Measurements from ENCODE around the gene MYO7A. TPM values are rescaled to one million over a fixed set of nuclear protein-coding genes. Genes with fewer than 3 reads are reported as not detected.

Gene MYO7A
- polyA plus RNA-seq, 6 donors from 2014 or later = not detected

- H3K9me3 Mint-ChIP-seq = peaks cover 0 to 1% (median 0%) of the 10 kb centered on the region in 7 donors
- no peak for ATAC-seq (ENCODE audit: low read depth in 2 of 2)
- peaks cover 5 to 20% (median 15%) of the 10 kb centered on the region in 3 donors for H3K27me3 Mint-ChIP-seq
- peak overlapping the region in 1 of 8 donors; percentile 27 for H3K4me3 Mint-ChIP-seq
- DNase-seq = no peak
- no peak overlapping the region for H3K27ac Mint-ChIP-seq
- no peaks in the 10 kb centered on the region for H3K36me3 Mint-ChIP-seq
- H3K4me1 Mint-ChIP-seq = peaks cover 11 to 16% (median 14%) of the 10 kb centered on the region in 3 donors
Observed at GRCh38 chr11:77122576-77123212, 5.4 kb upstream of the MYO7A start.

GRCh38 chr11:77123591-77123990, 4.5 kb upstream of the MYO7A start:
- H3K36me3 Mint-ChIP-seq = no peaks in the 10 kb centered on the region
- peaks cover 11 to 23% (median 19%) of the 10 kb centered on the region in 3 donors for H3K4me1 Mint-ChIP-seq
- H3K27me3 Mint-ChIP-seq = peaks cover 5 to 23% (median 20%) of the 10 kb centered on the region in 3 donors
- H3K9me3 Mint-ChIP-seq = peaks cover 0 to 1% (median 0%) of the 10 kb centered on the region in 7 donors
- no peak overlapping the region for H3K4me3 Mint-ChIP-seq
- peak overlapping the region in 1 of 6 donors; percentile 52 for H3K27ac Mint-ChIP-seq
- no peak for DNase-seq
- ATAC-seq (ENCODE audit: low read depth in 2 of 2) = no peak

- peaks cover 0 to 1% (median 0%) of the 10 kb centered on the region in 7 donors for H3K9me3 Mint-ChIP-seq
- H3K27me3 Mint-ChIP-seq = peaks cover 5 to 23% (median 20%) of the 10 kb centered on the region in 3 donors
- no peak for DNase-seq
- no peak for ATAC-seq (ENCODE audit: low read depth in 2 of 2)
- no peak overlapping the region for H3K4me3 Mint-ChIP-seq
- H3K36me3 Mint-ChIP-seq = no peaks in the 10 kb centered on the region
- peaks cover 11 to 23% (median 19%) of the 10 kb centered on the region in 3 donors for H3K4me1 Mint-ChIP-seq
- H3K27ac Mint-ChIP-seq = no peak overlapping the region
Observed at GRCh38 chr11:77124041-77124440, 4.0 kb upstream of the MYO7A start.

- Mint-ChIP-seq H3K9me3 (peaks cover 0 to 1% (median 0%) of the 10 kb centered on the region in 7 donors), H3K27ac (no peak overlapping the region), H3K4me3 (no peak overlapping the region), H3K4me1 (peaks cover 11 to 23% (median 19%) of the 10 kb centered on the region in 3 donors), H3K27me3 (peaks cover 5 to 23% (median 20%) of the 10 kb centered on the region in 3 donors), H3K36me3 (no peaks in the 10 kb centered on the region)
- no peak for ATAC-seq (ENCODE audit: low read depth in 2 of 2)
- no peak for DNase-seq
Observed at GRCh38 chr11:77124488-77124887, 3.6 kb upstream of the MYO7A start.

- Mint-ChIP-seq H3K36me3 (no peaks in the 10 kb centered on the region), H3K4me3 (no peak overlapping the region), H3K4me1 (peaks cover 11 to 23% (median 19%) of the 10 kb centered on the region in 3 donors), H3K27me3 (peaks cover 5 to 23% (median 20%) of the 10 kb centered on the region in 3 donors), H3K27ac (no peak overlapping the region), H3K9me3 (peaks cover 0 to 1% (median 0%) of the 10 kb centered on the region in 7 donors)
- ATAC-seq (ENCODE audit: low read depth in 2 of 2) (no peak), DNase-seq (no peak)
Observed at GRCh38 chr11:77125191-77125590, 2.9 kb upstream of the MYO7A start.

- H3K4me1 Mint-ChIP-seq = peaks cover 11 to 23% (median 19%) of the 10 kb centered on the region in 3 donors
- ATAC-seq (ENCODE audit: low read depth in 2 of 2) (no peak), DNase-seq (no peak)
- H3K36me3 Mint-ChIP-seq = no peaks in the 10 kb centered on the region
- H3K4me3 Mint-ChIP-seq = peak overlapping the region in 2 of 8 donors; percentile 1 to 64
- no peak overlapping the region for H3K27ac Mint-ChIP-seq
- peaks cover 5 to 23% (median 20%) of the 10 kb centered on the region in 3 donors for H3K27me3 Mint-ChIP-seq
- H3K9me3 Mint-ChIP-seq = peaks cover 0 to 1% (median 0%) of the 10 kb centered on the region in 7 donors
Observed at GRCh38 chr11:77125695-77126094, 2.4 kb upstream of the MYO7A start.

GRCh38 chr11:77126156-77126775, 1.8 kb upstream of the MYO7A start:
- Mint-ChIP-seq H3K27me3 (peaks cover 5 to 23% (median 20%) of the 10 kb centered on the region in 3 donors), H3K4me3 (peak overlapping the region in 6 of 8 donors; percentile 61 to 70 (median 64)), H3K4me1 (peaks cover 11 to 23% (median 19%) of the 10 kb centered on the region in 3 donors), H3K27ac (peak overlapping the region in 2 of 6 donors; percentile 39 to 62), H3K36me3 (no peaks in the 10 kb centered on the region), H3K9me3 (no peaks in the 10 kb centered on the region)
- ATAC-seq (ENCODE audit: low read depth in 2 of 2) = no peak
- DNase-seq = no peak

GRCh38 chr11:77126861-77127234, 1.2 kb upstream of the MYO7A start:
- H3K27ac Mint-ChIP-seq = peak overlapping the region in 3 of 6 donors; percentile 25 to 62 (median 60)
- ATAC-seq (ENCODE audit: low read depth in 2 of 2) (no peak), DNase-seq (no peak)
- peak overlapping the region in 6 of 8 donors; percentile 19 to 81 (median 66) for H3K4me3 Mint-ChIP-seq
- H3K4me1 Mint-ChIP-seq = peaks cover 11 to 23% (median 19%) of the 10 kb centered on the region in 3 donors
- H3K27me3 Mint-ChIP-seq = peaks cover 5 to 23% (median 20%) of the 10 kb centered on the region in 3 donors
- no peaks in the 10 kb centered on the region for H3K36me3 Mint-ChIP-seq
- no peaks in the 10 kb centered on the region for H3K9me3 Mint-ChIP-seq

GRCh38 chr11:77127235-77127911, 673 bp upstream of the MYO7A start:
- Mint-ChIP-seq H3K36me3 (no peaks in the 10 kb centered on the region), H3K4me1 (peaks cover 11 to 23% (median 19%) of the 10 kb centered on the region in 3 donors), H3K9me3 (no peaks in the 10 kb centered on the region), H3K4me3 (peak overlapping the region in 7 of 8 donors; percentile 65 to 84 (median 74)), H3K27ac (peak overlapping the region in 4 of 6 donors; percentile 14 to 42 (median 28)), H3K27me3 (peaks cover 5 to 23% (median 20%) of the 10 kb centered on the region in 3 donors)
- peak; percentile 41 for DNase-seq
- ATAC-seq (ENCODE audit: low read depth in 2 of 2) = peak; percentile 75 to 79

GRCh38 chr11:77129069-77129841, 1.2 kb downstream of the MYO7A start:
- ATAC-seq (ENCODE audit: low read depth in 2 of 2) (no peak), DNase-seq (no peak)
- H3K27ac Mint-ChIP-seq = peak overlapping the region in 2 of 6 donors; percentile 56 to 72
- H3K27me3 Mint-ChIP-seq = peaks cover 5 to 23% (median 13%) of the 10 kb centered on the region in 3 donors
- peaks cover 0 to 9% (median 1%) of the 10 kb centered on the region in 7 donors for H3K9me3 Mint-ChIP-seq
- H3K4me1 Mint-ChIP-seq = peaks cover 11 to 23% (median 19%) of the 10 kb centered on the region in 3 donors
- H3K4me3 Mint-ChIP-seq = peak overlapping the region in 2 of 8 donors; percentile 2 to 37
- H3K36me3 Mint-ChIP-seq = no peaks in the 10 kb centered on the region

- Mint-ChIP-seq H3K36me3 (no peaks in the 10 kb centered on the region), H3K9me3 (peaks cover 0 to 9% (median 1%) of the 10 kb centered on the region in 7 donors), H3K27ac (peak overlapping the region in 1 of 6 donors; percentile 56), H3K27me3 (peaks cover 5 to 23% (median 9%) of the 10 kb centered on the region in 3 donors), H3K4me1 (peaks cover 11 to 23% (median 19%) of the 10 kb centered on the region in 3 donors), H3K4me3 (no peak overlapping the region)
- ATAC-seq (ENCODE audit: low read depth in 2 of 2) (no peak), DNase-seq (no peak)
Observed at GRCh38 chr11:77129842-77130756, 2.1 kb downstream of the MYO7A start.
